IPS-11a (cell line): ENCODE measurements around the gene ZNRF2.

ENCODE experiments used
- H3K4me3 ChIP-seq: one replicate; pipeline ENCODE4 v1.5.1; 2013; ENCODE audit warnings: low read depth, low read length, control low read depth

The ZNRF2 gene

DNA sequence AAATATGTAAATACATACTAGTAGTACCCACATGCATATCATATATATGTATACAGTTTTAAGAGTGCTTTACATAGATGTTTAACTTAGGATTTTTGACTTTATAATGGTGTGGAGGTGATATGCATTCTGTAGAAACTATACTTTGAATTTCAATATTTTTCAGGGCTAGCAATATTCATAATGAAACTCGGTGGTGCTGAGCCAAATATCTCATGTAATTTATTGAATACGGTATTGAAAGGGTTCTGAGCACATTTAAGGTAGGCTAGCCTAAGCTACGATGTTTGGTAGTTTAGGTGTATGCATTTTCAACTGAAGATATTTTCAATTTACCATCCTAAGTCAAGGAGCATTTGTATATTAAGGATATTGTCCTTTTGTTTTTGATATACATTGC is 36.0 kb downstream of the ZNRF2 start:
- H3K4me3 ChIP-seq, result no peak overlapping the region

DNA sequence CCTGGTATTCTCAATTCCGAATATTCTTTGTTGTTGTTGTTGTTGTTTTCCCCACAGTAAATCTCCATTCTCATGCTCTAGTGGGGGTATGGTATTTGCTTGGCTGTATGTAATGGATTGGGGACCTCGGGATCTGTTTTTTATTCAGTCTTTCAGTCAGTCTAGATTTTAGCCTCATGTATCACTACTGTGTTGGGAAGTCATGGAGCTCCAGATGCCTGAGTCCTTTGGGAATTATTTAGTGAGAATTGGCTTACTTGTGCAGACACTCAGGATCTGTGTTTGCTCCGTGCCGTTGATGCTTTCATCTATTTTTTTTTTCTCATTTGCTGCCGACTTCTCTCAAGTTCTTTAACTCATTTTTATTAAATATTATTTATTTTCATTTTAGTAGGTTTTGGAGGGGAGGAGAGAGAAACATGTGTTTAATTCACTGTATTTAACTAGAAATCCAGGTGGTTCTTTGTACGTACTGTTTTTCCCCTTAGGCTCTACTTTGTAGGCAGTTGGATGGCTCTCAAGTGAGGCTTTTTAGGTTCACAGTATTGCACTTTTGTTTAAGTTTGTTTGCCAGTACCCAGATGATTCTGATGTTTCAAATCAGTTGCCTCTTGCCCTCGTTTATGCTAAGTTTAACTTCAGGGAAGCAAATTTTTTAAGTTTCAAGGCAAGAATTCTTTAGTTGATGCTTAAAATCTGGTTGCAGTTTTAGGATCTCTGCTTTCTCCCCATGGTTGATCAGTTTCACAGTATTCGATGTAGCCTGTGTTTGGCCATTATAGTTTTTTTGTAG is 36.9 kb downstream of the ZNRF2 start:
- H3K4me3 ChIP-seq, result no peak overlapping the region

DNA sequence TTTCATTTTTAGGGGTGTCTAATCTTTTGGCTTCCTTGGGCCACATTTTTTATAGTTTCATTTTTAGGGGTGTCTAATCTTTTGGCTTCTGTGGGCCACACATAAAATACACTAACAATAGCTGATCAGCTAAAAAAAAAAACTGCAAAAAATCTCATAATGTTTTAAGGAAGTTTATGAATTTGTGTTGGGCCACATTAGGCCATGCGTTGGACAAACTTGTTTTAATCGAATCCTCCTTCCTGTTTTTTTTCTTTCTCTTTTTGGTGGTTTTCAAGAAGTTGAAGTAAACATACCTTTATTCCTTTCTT is 37.4 kb downstream of the ZNRF2 start:
- no peak overlapping the region for H3K4me3 ChIP-seq

DNA sequence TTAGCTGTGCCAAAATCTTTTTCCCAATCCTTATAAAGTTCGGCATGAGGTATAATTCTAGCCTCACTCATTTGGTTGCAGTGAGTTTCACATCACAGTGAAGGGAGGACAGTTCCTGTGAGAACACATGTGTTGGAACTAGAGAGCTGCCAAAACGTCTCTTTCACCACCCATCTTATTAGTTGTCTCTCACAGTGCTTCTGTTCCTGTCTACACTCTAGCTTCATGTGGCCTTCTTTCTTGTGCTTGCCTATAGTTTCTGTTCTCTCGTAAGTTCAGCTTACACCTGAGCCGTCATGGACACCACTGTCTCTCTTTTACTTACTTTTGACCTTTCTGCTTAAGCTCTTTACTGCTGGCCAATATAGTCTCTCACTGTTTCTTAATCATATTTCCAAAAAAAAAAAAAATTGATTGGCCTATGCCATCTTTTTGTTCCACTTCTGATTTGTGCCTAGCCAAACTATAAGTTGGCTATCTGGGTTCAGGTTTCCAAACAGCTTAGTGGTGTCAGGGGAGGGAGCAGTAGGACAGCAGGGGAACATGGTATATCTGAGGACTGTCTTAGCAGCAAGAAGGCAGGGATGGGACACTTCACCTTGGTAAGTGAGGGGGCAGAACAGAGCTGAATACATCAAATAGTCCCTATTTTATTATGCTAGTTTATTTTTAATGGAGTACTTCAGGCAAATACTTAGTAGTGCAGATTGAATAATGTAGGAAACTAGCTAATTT is 38.0 kb downstream of the ZNRF2 start:
- no peak overlapping the region for H3K4me3 ChIP-seq

DNA sequence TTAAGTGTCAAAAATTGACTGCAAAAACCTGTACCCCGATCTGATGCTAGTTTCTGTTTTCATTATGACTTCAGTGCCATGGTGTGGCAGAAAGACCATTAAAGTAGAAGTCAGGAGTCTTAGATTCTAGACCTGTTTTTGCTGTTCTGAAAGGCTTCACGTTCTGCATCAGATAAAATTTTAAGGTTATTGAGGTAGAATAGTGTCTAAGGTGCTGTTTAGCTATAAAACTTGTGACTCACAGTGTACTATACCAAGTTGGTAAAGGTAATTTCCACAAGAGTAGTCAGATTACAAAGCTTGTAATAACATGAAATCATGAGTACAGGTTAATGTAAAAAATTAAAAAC is 38.6 kb downstream of the ZNRF2 start:
- H3K4me3 ChIP-seq, result no peak overlapping the region

DNA sequence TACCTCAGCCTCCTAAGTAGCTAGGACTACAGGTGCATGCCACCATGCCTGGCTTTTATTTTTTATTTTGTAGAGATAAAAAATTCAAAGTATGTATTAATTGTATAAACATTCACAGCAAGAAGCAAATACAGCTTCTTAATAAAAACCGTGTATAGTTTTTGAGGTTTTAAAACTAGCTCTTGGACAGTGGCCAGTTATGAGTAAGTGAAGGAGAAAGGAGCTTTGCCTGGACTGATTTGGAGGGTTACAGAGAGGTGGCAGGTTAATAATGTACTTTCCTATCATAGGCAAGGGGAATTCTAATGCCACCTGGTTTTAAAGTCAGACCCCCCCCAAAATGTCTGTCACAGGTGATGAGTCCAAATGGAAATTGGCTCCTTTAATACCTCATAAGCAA is 43.4 kb downstream of the ZNRF2 start:
- no peak overlapping the region for H3K4me3 ChIP-seq

DNA sequence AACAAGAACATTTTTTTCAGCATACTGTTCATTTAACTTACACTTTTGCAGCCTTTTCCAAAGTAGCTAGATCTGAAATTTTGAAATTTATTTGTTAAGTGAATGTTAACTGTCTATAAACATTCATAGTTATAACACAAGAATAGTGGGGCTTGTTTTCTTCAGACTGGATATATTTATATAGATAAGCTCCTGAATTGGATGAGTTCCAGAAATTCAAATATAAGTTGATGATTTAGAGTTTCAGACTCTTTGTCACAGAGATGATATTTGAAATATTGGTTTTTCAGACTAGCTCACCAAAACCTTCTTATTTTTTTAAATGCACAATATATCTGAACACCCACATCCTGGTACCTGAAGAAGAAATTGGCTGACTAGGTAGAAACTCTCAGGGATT is 44.0 kb downstream of the ZNRF2 start:
- H3K4me3 ChIP-seq, result no peak overlapping the region

DNA sequence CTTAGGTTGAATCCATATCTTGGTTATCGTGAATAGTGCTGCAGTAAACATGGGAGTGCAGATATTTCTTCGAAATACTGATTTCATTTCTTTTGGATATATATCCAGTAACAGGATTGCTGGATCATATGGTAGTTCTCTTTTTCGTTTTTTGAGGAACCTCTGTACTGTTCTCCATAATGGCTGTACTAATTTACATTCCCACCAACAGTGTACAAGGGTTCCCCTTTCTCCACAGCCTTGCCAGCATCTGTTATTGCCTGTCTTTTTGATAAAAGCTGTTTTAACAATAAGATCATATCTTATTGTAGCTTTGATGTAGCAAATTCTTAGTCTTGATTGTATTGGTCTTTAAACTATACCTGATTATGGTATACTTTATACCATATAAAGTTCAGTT is 45.3 kb downstream of the ZNRF2 start:
- no peak overlapping the region for H3K4me3 ChIP-seq

DNA sequence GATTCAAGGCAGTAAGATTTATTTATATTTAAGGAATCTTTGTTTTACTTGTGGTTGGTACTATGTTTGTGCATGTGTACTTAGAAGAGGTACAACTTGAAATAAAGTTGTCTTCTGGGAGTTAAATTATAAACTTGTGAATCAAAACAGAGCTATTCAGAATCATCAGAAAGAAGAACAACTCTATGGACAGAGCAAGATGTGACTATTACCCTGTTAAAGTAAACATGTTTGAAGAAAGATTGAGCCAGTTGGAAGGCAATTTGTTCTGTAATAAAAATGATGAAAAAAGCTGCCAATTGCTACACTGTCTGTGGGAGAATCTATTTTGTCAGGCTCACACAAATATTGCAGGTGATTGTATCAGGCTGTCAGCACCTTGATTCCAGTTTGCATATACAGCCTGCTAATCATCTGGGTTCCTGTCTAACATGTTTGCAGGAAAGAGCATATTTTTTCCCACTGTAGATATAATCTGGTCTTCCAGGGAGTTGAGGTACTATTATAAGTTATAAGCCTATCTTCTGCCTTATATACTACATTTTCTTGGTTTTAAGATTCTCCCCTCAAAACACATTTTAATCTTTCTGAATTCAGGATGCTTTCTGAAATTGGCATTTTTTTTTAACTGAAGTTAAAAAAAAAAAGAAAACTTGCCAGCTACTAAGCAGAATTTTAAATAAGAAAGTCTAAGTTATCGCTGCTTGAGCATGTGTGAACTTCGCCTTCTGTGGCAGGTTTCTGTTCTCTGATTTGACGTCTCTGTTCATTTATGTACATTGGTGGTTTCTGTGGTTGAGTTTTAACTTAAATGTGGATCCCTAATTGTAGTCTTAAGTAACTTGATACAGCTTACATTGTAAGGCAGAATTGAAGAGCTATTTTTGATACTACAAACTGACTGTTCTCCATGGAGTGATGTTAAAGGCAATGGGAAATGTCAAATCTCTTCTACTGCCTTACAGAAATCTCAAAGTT is 46.0 kb downstream of the ZNRF2 start:
- H3K4me3 ChIP-seq, result no peak overlapping the region

DNA sequence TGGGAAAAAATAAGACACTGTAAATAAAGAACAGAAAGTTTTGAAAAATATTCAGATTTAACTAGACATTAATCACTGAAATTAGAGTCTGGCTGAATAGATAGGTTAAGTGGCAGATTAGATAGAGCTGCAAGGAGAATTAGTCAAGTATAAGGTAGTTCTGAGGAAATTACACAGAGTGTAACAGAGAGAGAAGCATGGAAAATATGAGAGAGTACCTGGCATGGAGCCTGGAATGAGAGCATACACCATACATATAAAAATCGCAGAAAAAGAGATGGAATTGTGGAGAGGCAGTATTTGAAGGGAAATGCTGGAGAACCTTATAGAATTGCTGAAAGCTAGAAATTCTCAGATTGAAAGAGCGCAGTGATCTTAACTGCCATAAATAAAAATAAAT is 46.9 kb downstream of the ZNRF2 start:
- H3K4me3 ChIP-seq, result no peak overlapping the region

DNA sequence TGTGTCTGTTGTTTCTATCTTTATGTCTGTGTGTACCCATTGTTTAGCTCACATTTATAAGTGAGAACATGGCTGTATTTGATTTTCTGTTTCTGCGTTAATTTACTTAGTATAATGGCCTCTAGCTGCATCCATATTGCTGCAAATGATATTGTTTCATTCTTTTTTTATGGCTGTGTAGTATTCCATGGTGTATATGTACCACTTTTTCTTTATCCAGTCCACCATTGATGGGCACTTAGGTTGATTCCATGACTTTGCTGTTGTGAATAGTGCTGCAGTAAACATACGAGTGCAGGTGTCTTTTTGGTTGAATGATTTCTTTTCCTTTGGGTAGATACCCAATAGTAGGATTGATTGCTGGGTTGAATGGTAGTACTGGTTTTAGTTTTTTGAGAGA is 48.2 kb downstream of the ZNRF2 start:
- no peak overlapping the region for H3K4me3 ChIP-seq

DNA sequence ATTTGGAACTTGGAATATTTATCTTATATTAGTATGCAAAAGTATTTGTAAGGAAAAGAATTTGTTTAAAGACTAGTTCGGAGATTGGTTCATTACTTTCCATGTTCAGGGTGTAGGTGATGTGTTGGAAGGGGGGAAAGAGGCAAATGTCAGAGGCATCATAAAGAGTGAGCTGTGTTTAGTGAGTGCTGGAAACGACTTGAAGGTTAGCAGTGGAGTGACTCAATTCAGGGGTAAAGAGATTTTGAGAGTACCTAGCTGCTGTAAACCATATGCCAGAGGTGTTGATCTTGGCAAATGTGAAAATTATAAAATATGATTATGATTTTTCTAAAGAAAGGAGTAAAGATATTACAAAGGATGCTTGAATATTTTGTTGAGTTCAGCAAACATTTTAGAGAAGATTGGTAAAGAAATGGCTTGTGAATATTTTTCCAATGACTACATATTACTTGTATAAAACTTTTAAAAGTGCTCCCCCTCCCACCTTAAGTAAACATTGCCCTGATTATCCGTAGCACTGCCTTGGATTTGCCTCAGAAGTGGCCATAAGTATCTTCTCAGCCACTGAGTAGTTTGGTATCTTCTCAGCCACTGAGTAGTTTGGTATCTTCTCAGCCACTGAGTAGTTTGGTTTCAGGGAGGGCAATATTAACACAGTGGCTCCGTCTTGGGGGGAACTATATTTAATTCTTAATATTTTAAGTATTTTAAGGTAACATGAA is 51.5 kb downstream of the ZNRF2 start:
- H3K4me3 ChIP-seq, result no peak overlapping the region

DNA sequence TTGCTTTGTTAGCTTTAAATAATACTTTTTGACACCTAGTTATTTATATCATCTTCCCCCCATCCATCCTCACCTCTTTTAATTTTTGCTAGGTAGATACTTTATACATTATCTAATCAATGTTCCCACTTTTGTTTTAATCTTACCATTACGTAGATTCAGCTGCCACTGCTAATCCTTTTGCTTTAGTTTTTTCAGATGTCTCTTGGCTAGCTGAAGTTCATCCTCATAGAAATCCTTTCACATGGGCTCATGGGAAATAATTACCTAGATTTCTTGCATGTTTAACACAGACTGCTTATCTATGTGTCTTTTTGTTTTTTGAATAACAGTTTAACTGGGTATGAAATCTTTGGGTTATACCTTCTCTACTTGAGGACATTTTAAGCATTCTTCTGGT is 60.1 kb downstream of the ZNRF2 start:
- H3K4me3 ChIP-seq, result no peak overlapping the region

DNA sequence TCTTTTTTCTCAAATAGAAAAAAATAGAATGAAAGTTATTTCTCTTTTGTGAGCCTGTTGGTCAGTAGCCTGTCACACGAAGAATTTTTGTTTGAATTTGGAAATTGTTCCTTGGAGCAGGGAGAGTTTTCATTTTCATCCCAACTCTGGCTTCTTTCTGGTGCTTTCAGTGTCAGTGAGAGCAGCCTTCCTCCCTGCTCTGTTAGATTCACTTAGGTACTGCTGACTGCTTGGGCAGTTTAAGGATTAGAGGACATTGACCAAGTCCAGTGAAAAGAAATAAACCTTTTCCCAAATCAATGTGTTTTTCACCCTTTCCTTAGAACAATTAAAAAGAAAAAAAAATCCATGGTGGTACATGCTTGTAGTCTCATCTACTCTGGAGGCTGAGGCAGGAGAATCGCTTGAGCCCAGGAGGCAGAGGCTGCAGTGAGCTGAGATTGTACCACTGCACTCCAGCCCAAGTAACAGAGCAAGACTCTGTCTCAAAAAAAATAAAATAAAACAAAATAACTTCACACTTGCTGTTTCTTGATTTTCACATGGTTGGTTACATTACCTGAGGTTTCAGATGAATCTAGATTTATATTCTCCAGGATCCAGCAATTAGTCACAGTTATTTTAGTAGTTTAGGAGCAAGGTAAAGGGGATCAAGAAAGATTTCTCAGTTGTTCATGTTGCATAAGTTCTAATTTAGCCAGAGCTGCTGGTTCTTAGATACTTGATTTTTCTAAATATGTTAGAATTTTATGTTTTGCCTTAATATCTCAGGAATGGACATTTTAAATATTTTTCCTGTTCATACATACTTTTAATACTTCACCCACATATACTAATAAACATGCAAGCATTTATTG is 63.1 kb downstream of the ZNRF2 start:
- no peak overlapping the region for H3K4me3 ChIP-seq

DNA sequence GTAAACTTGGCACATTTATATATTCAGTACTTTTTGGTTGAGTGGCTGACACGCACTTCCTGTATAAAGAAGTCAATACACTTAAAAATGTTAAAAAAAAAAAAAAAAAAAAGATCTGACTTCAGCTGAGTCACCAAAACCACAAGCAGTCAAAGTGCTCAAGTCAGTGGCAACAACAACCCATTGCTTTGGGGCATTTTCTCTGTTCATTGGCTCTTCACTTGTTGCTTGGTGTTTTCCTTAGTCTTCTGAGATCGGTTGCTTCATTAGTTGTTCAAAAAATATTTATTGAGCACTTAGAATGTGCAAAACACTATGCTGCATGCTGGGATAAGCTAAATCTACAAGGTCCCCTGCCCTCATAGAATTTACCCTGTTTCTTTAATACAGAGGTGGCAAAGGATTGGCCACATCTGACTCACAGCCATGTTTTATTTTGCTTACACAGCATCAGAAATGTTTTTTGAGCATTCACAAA is 63.7 kb downstream of the ZNRF2 start:
- no peak overlapping the region for H3K4me3 ChIP-seq

DNA sequence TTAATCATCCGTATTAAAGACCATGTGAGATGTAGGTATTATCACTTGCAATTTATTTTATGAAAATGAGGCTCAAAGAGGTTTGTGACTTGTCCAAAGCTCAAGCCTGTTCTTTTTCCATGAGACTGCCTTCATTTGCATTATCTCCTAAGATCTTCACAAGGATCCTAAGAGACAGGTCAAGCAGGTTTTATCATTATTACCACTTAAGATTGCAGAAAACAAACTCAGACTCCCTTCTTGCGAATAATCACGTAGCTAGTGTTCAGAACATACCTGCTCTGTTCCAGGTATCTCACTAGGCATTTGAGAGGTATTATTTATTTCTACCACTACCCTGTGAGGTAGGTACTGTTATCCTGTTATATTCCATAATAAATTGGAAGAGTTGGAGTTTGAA is 64.8 kb downstream of the ZNRF2 start:
- no peak overlapping the region for H3K4me3 ChIP-seq

DNA sequence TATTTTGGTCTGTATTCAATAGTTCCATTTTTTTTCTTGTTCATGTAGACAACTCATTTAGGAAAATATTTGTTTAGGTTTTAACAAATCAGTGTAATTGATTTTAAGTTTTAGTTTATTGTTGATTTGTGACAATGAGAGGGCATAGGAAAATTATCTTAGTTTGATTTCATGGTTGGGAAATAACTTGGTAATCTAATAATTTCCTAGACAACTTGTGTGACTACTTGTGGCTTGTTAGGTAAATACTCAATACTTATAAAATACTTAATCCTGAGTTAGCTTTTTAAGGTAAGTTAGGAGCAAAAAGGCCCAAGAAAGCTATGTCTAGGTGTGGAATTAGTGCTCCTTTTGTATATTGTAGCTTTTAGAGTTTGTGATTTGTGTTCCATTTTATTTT is 65.4 kb downstream of the ZNRF2 start:
- H3K4me3 ChIP-seq, result no peak overlapping the region

DNA sequence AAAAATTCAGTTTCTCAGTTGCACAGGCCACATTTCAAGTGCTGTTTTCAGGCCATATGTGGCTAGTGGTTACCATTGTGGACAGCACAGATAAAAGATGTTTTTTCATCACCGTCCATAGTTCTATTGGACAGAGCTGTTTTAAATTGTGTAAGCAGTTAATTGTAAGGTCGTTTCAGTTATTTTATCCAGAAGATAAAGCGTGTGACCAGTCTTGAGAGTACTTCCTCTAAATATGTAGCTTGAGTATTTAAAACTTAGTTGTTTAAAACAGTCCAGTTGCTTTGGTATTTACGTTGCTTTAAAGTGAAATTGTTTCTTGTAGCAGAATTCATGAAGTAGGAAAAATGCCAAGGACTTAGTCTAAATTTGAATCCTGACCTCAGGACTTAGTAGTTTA is 66.9 kb downstream of the ZNRF2 start:
- H3K4me3 ChIP-seq, result no peak overlapping the region

DNA sequence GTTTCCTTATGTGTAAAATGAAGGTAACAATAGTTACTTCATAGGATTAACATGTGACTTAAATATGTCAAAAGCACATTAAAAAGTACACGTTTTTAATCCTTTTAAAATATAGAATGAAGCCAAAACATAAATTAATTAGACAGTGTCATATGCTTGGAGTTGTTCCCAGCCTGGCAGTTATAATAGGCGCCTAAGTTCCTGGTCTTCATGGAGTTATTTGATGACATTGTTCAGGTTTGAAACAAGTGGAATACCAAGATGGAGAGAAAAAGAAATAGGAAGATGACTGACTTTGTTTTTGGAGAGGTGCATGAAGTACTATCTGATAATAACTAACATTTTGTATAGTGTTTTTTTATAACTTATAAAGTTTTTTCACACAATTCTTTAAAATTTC is 67.3 kb downstream of the ZNRF2 start:
- H3K4me3 ChIP-seq, result no peak overlapping the region

DNA sequence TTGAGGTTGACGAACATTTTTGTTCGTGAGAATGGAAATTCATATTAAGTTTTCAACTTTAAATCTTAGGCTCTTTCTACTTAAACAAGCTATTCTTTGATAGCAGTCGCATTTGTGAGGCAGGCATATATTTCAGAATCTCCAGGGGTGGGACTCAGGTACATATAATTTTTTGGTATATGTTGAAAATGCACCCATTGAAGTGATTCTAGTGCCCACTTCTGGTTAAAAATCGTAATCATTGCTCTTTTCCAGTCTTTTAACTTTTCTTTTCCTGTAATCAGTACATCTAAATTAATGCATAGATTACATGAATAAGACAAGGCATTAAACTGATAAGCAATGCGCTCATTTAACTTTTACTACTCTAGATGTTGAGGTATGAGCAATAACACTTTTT is 67.8 kb downstream of the ZNRF2 start:
- H3K4me3 ChIP-seq, result no peak overlapping the region
